HepG2 (cell line): ENCODE measurements around the gene KRT13. TPM values are rescaled to one million over a fixed set of nuclear protein-coding genes. Genes with fewer than 3 reads are reported as not detected.
A peak's percentile ranks its signal among the peaks of the same experiment; 100 is the strongest.

Experiments used
- BCL6 ChIP-seq: IDR thresholded peaks from 2 replicates; pipeline ENCODE4 v1.6.1; 2016; ENCODE audit warnings: missing genetic modification reagents, missing compliant biosample characterization
- CBFB ChIP-seq: sonication (generic); formaldehyde crosslinking; IDR thresholded peaks from 2 replicates; pipeline ENCODE4 v1.4.0; 2020; ENCODE audit warnings: missing genetic modification reagents
- CREB1 ChIP-seq, 2 experiments: fragments of 450-650 bp in 1 of 2; IDR thresholded peaks; 2 replicates each; pipeline ENCODE4 v1.6.1; 2016 to 2017; ENCODE audit warnings: control low read depth in 1 of 2, mild to moderate bottlenecking in 1 of 2, missing compliant biosample characterization in 1 of 2, missing genetic modification characterization in 1 of 2
- CSRNP1 ChIP-seq: sonication (generic); formaldehyde crosslinking; IDR thresholded peaks from 2 replicates; pipeline ENCODE4 v1.8.1; 2023; ENCODE audit warnings: mild to moderate bottlenecking, missing genetic modification reagents
- ETS1 ChIP-seq: sonication (generic); formaldehyde crosslinking; IDR thresholded peaks from 2 replicates; pipeline ENCODE4 v1.4.0; 2020; ENCODE audit warnings: missing genetic modification reagents
- ETV5 ChIP-seq: IDR thresholded peaks from 2 replicates; pipeline ENCODE4 v1.6.1; 2018; ENCODE audit warnings: missing biosample characterization, missing genetic modification reagents, inconsistent platforms, borderline replicate concordance
- EZH2 ChIP-seq: conservative IDR thresholded peaks from 2 replicates; pipeline ENCODE4 v1.6.1; 2012; ENCODE audit warnings: mild to moderate bottlenecking, low read depth, low read length, moderate library complexity
- FOXO1 ChIP-seq: sonication (generic); formaldehyde crosslinking; IDR thresholded peaks from 2 replicates; pipeline ENCODE4 v1.4.0; 2020; ENCODE audit warnings: missing genetic modification reagents
- HNRNPLL ChIP-seq: fragments of 200-400 bp; formaldehyde crosslinking; IDR thresholded peaks from 2 replicates; pipeline ENCODE4 v1.6.1; 2017; ENCODE audit warnings: mild to moderate bottlenecking, low read depth, low read length; ENCODE audit not compliant: poor library complexity, severe bottlenecking
- PPARG ChIP-seq: conservative IDR thresholded peaks from 2 replicates; pipeline ENCODE4 v1.6.1; 2016; ENCODE audit warnings: missing biosample characterization, missing genetic modification reagents
- PRMT3 ChIP-seq: sonication (generic); formaldehyde crosslinking; IDR thresholded peaks from 2 replicates; pipeline ENCODE4 v1.8.1; 2022; ENCODE audit warnings: low read depth, mild to moderate bottlenecking, moderate library complexity, missing genetic modification reagents, borderline replicate concordance
- RBAK ChIP-seq: sonication (generic); formaldehyde crosslinking; IDR thresholded peaks from 2 replicates; pipeline ENCODE4 v1.5.1; 2020; ENCODE audit warnings: mild to moderate bottlenecking, missing genetic modification reagents
- REPIN1 ChIP-seq: sonication (generic); formaldehyde crosslinking; IDR thresholded peaks from 2 replicates; pipeline ENCODE4 v1.8.0; 2022; ENCODE audit warnings: missing genetic modification reagents, low read depth, mild to moderate bottlenecking, borderline replicate concordance
- THYN1 ChIP-seq: sonication (generic); formaldehyde crosslinking; IDR thresholded peaks from 2 replicates; pipeline ENCODE4 v1.8.1; 2023; ENCODE audit warnings: low read depth, mild to moderate bottlenecking, moderate library complexity, missing genetic modification reagents, borderline replicate concordance
- XRCC5 ChIP-seq: fragments of 200-400 bp; formaldehyde crosslinking; optimal IDR thresholded peaks from 2 replicates; pipeline ENCODE3; 2017; ENCODE audit warnings: mild to moderate bottlenecking, low read length
- ZFP1 ChIP-seq: IDR thresholded peaks from 2 replicates; pipeline ENCODE4 v1.6.1; 2016
- ZGPAT ChIP-seq: IDR thresholded peaks from 2 replicates; pipeline ENCODE4 v1.6.1; 2016; ENCODE audit warnings: mild to moderate bottlenecking
- ZMAT5 ChIP-seq: sonication (generic); formaldehyde crosslinking; IDR thresholded peaks from 2 replicates; pipeline ENCODE4 v1.5.0; 2020; ENCODE audit warnings: mild to moderate bottlenecking, low read depth, missing genetic modification reagents, borderline replicate concordance
- ZMYM3 ChIP-seq: sonication (generic); formaldehyde crosslinking; IDR thresholded peaks from 2 replicates; pipeline ENCODE4 v1.5.1; 2020; ENCODE audit warnings: mild to moderate bottlenecking, missing genetic modification reagents
- ZNF124 ChIP-seq: sonication (generic); formaldehyde crosslinking; IDR thresholded peaks from 2 replicates; pipeline ENCODE4 v1.4.0; 2020; ENCODE audit warnings: missing genetic modification reagents
- ZNF567 ChIP-seq: sonication (generic); formaldehyde crosslinking; IDR thresholded peaks from 2 replicates; pipeline ENCODE4 v1.8.1; 2023; ENCODE audit warnings: mild to moderate bottlenecking, missing genetic modification reagents, borderline replicate concordance
- ZNF710 ChIP-seq: sonication (generic); formaldehyde crosslinking; IDR thresholded peaks from 2 replicates; pipeline ENCODE4 v1.5.0; 2020; ENCODE audit warnings: mild to moderate bottlenecking, missing genetic modification reagents, borderline replicate concordance
- ZNF792 ChIP-seq: IDR thresholded peaks from 2 replicates; pipeline ENCODE4 v1.6.1; 2016
- polyA plus RNA-seq, 8 experiments: library from polyadenylated mRNA; depleted of rRNA in 3 of 8; stranded (reverse) in 7 of 8; unstranded in 1 of 8; fragments of >200 nt; fragmentation: Illumina TruSeq in 4 of 8; extraction: Trizol in 4 of 8; gene quantifications; 2 replicates each; pipeline versions ENCODE4 v1.2.1 to v1.2.3, GENCODE V29; 2011 to 2016; ENCODE audit warnings: low read depth in 4 of 8, missing spikeins in 1 of 8, mixed read lengths in 1 of 8; ENCODE audit not compliant: insufficient read depth in 1 of 8
- total RNA-seq, 5 experiments: library from RNA; depleted of rRNA; stranded (reverse); fragments of >200 nt; fragmentation: Illumina TruSeq; extraction: Trizol; gene quantifications; 2 replicates each; pipeline ENCODE4 v1.2.3, GENCODE V29; 2016; ENCODE audit warnings: low read depth in 1 of 5

KRT13 gene
- total and polyA plus RNA-seq, 2 of the 13 experiments (the other 11 are each of a cell fraction or from before 2014, with no cell fraction given) = not detected

- TF ChIP-seq ETS1 (CRISPR knock-in tag) (no peak), FOXO1 (CRISPR knock-in tag) (peak; percentile 69; the same call in 1 of the 2 replicates), HNRNPLL (peak; percentile 36), XRCC5 (peak; percentile 94), ZNF124 (no peak; the same call in 1 of the 2 replicates), ZFP1 (no peak), ZMAT5 (CRISPR knock-in tag) (no peak), ZMYM3 (CRISPR knock-in tag) (peak; percentile 83), PRMT3 (CRISPR knock-in tag) (no peak), CBFB (0 out of 2 replicates have a peak, but pooled peaks have one; percentile 64), ZNF567 (0 out of 2 replicates have a peak, but pooled peaks have one; percentile 15), ZNF792 (peak; percentile 58; the same call in 1 of the 2 replicates), THYN1 (CRISPR knock-in tag) (0 out of 2 replicates have a peak, but pooled peaks have one; percentile 88), REPIN1 (peak; percentile 92), PPARG (CRISPR knock-in tag) (peak; percentile 62), ETV5 (CRISPR knock-in tag) (peak; percentile 34; the same call in 1 of the 2 replicates), BCL6 (0 out of 2 replicates have a peak, but pooled peaks have one; percentile 5), CREB1 (IDR thresholded peaks at IDR 0.05) (no peak), CREB1 (CRISPR knock-in tag; IDR thresholded peaks at IDR 0.05) (peak; percentile 41; the same call in 1 of the 2 replicates), EZH2 (no peak), ZGPAT (peak; percentile 72), CSRNP1 (CRISPR knock-in tag) (peak; percentile 80; the same call in 1 of the 2 replicates), ZNF710 (CRISPR knock-in tag) (peak; percentile 90; the same call in 1 of the 2 replicates), RBAK (CRISPR knock-in tag) (peak; percentile 77; the same call in 1 of the 2 replicates)
Measured at GRCh38 chr17:41548844-41549595, 43.6 kb upstream of the KRT13 start (continued).
